Measurements from ENCODE around the gene KCND3. TPM values are rescaled to one million over a fixed set of nuclear protein-coding genes. Genes with fewer than 3 reads are reported as not detected.

The KCND3 gene
- polyA plus RNA-seq, 1 donor (not counting 4 experiments of a cell fraction or from before 2014, with no cell fraction given) = 0.21 TPM

DNA sequence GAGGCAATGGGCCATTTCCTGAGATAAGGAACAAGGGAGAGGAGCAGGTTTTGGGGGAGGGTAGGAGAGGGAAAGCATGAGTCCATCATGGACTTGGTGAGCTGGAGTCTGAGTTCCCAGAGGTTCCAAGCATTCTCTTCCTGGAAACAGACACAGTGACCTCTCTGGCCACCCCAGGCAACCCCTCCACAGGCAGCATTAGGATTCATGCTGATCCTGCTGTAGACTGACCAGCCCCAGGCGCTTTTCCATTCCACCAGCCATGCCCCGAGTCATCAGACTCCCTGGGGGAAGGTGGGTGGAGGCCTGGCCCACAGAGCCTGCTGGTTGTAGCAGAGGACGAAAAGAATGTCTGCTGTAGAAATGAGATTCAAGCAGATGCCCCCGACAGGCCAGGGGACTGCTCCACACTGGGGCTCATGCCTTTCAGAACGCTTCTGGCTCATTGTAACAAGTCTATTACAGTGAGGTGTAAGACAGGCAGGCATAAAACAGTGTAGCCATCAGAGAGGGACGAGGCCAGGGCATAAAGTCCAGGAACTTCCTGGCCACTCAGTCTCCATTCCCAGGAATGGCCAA, 52.2 kb downstream of the KCND3 start:
- TF ChIP-seq, protein P1, sequence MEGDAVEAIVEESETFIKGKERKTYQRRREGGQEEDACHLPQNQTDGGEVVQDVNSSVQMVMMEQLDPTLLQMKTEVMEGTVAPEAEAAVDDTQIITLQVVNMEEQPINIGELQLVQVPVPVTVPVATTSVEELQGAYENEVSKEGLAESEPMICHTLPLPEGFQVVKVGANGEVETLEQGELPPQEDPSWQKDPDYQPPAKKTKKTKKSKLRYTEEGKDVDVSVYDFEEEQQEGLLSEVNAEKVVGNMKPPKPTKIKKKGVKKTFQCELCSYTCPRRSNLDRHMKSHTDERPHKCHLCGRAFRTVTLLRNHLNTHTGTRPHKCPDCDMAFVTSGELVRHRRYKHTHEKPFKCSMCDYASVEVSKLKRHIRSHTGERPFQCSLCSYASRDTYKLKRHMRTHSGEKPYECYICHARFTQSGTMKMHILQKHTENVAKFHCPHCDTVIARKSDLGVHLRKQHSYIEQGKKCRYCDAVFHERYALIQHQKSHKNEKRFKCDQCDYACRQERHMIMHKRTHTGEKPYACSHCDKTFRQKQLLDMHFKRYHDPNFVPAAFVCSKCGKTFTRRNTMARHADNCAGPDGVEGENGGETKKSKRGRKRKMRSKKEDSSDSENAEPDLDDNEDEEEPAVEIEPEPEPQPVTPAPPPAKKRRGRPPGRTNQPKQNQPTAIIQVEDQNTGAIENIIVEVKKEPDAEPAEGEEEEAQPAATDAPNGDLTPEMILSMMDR (optimal IDR thresholded peaks at IDR 0.05 in 1 of 3, IDR thresholded peaks at IDR 0.05 in 1 of 3, conservative IDR thresholded peaks at IDR 0.05 in 1 of 3; ENCODE audit: extremely low read depth in 1 of 3, insufficient read depth in 2 of 3, low read length in 3 of 3) = no peak
- TF ChIP-seq EZH2 (IDR thresholded peaks at IDR 0.05; ENCODE audit: low read length) = no peak
- no peak for FAIRE-seq

DNA sequence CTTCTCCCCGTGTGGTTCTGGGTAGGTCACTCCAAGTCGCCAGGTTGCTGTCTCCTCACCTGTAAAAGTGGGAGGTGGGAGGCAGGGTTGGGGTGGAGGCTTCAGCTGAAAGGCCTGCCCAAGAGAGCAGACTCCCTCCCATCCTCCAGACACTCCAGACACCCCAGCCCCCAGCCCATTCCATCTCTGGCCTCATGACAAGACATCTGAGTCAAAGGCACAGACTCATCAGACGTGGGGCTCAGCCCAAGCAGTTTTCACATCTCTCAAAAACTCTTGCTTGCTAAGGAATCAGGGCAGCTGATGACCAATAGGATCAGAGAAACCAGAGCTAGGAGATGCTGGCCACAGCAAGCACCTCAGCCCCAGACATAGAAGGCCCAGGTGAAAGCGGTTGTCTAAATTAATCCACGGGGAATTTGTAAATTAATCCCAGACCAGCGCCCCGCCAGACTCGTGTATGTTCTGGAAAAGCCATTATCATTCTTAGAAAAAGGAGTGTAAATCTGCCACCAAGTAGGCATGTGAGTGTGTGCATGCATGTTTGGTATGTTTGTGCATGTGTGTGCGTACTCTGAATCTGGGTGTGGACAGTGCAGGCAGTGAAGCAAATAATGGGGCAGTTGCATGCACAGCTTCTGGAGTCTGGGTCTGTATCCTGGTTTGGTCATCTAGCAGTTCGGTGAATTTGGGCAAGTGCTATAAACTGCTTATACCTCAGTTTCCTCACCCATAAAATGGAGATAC, 55.2 kb downstream of the KCND3 start:
- H2AFZ ChIP-seq (ENCODE audit: control insufficient read depth, low read length) = no peak overlapping the region
- no peaks in the 10 kb centered on the region for H3K9me1 ChIP-seq (ENCODE audit: control insufficient read depth, extremely low read depth, insufficient read depth, low read length)
- H3K27ac ChIP-seq (ENCODE audit: control insufficient read depth, insufficient read depth, low read length) = no peak overlapping the region
- no peak overlapping the region for H3K4me2 ChIP-seq (ENCODE audit: control insufficient read depth, extremely low read depth, insufficient read depth, low read depth, low read length)
- H3K4me3 ChIP-seq (ENCODE audit: control insufficient read depth in 2 of 3, extremely low read depth in 1 of 3, insufficient read depth in 2 of 3, low read depth in 1 of 3, low read length in 3 of 3) = no peak overlapping the region
- H3K36me3 ChIP-seq (ENCODE audit: control insufficient read depth in 2 of 2, extremely low read depth in 1 of 2, insufficient read depth in 2 of 2, low read length in 2 of 2) = no peaks in the 10 kb centered on the region
- no peak overlapping the region for H3K9ac ChIP-seq (ENCODE audit: control insufficient read depth, extremely low read depth, insufficient read depth, low read length)
- H3K9me3 ChIP-seq (ENCODE audit: control insufficient read depth, low read depth, low read length) = no peaks in the 10 kb centered on the region
- FAIRE-seq (no peak), DNase-seq (ENCODE audit: low read depth, low spot score) (no peak)
- TF ChIP-seq, protein P1 (optimal IDR thresholded peaks at IDR 0.05 in 1 of 3, IDR thresholded peaks at IDR 0.05 in 1 of 3, conservative IDR thresholded peaks at IDR 0.05 in 1 of 3; ENCODE audit: extremely low read depth in 1 of 3, insufficient read depth in 2 of 3, low read length in 3 of 3) = no peak
- TF ChIP-seq EZH2 (IDR thresholded peaks at IDR 0.05; ENCODE audit: low read length) = no peak
- peaks cover 15% of the 10 kb centered on the region for H3K4me1 ChIP-seq (ENCODE audit: control insufficient read depth, extremely low read depth, insufficient read depth, low read length)
- peaks cover 2% of the 10 kb centered on the region for H3K27me3 ChIP-seq (ENCODE audit: control insufficient read depth, extremely low read depth, insufficient read depth, low read length)
- dilution Hi-C loops (cut with MboI; ENCODE audit: extremely low pct_ligation_motif_present, low sequenced_read_pairs) = no loop called here
- H4K20me1 ChIP-seq (ENCODE audit: control insufficient read depth, extremely low read depth, insufficient read depth, low read length) = no peaks in the 10 kb centered on the region
- H3K79me2 ChIP-seq (ENCODE audit: control insufficient read depth, insufficient read depth, low read length) = no peaks in the 10 kb centered on the region

More for the DNA sequence above, 52.2 kb downstream of the KCND3 start:
- H3K4me1 ChIP-seq (ENCODE audit: control insufficient read depth, extremely low read depth, insufficient read depth, low read length) = peaks cover 15% of the 10 kb centered on the region
- no peaks in the 10 kb centered on the region for H3K9me1 ChIP-seq (ENCODE audit: control insufficient read depth, extremely low read depth, insufficient read depth, low read length)
- no peaks in the 10 kb centered on the region for H3K9me3 ChIP-seq (ENCODE audit: control insufficient read depth, low read depth, low read length)
- H3K4me2 ChIP-seq (ENCODE audit: control insufficient read depth, extremely low read depth, insufficient read depth, low read depth, low read length) = no peak overlapping the region
- peaks cover 2% of the 10 kb centered on the region for H3K27me3 ChIP-seq (ENCODE audit: control insufficient read depth, extremely low read depth, insufficient read depth, low read length)
- H3K4me3 ChIP-seq (ENCODE audit: control insufficient read depth in 2 of 3, extremely low read depth in 1 of 3, insufficient read depth in 2 of 3, low read depth in 1 of 3, low read length in 3 of 3) = no peak overlapping the region
- no peaks in the 10 kb centered on the region for H4K20me1 ChIP-seq (ENCODE audit: control insufficient read depth, extremely low read depth, insufficient read depth, low read length)
- no peak overlapping the region for H2AFZ ChIP-seq (ENCODE audit: control insufficient read depth, low read length)
- H3K9ac ChIP-seq (ENCODE audit: control insufficient read depth, extremely low read depth, insufficient read depth, low read length) = no peak overlapping the region
- H3K79me2 ChIP-seq (ENCODE audit: control insufficient read depth, insufficient read depth, low read length) = no peaks in the 10 kb centered on the region
- no peak overlapping the region for H3K27ac ChIP-seq (ENCODE audit: control insufficient read depth, insufficient read depth, low read length)
- DNase-seq (ENCODE audit: low read depth, low spot score) = no peak
- dilution Hi-C loops (cut with MboI; ENCODE audit: extremely low pct_ligation_motif_present, low sequenced_read_pairs) = no loop called here
- H3K36me3 ChIP-seq (ENCODE audit: control insufficient read depth in 2 of 2, extremely low read depth in 1 of 2, insufficient read depth in 2 of 2, low read length in 2 of 2) = no peaks in the 10 kb centered on the region

Data from keratinocyte (primary cell).